Neuronal stem cell (in vitro differentiated cells): ENCODE data around the gene TOGARAM2. TPM values are rescaled to one million over a fixed set of nuclear protein-coding genes. Genes with fewer than 3 reads are reported as not detected.

Source experiments
- DNase-seq: peaks from one replicate; pipeline ENCODE4 v3.0.0-alpha.2; 2013; ENCODE audit warnings: low spot score
- H2AFZ ChIP-seq: one replicate; pipeline ENCODE4 v1.6.1; 2013; ENCODE audit warnings: mild to moderate bottlenecking, low read length, inconsistent platforms
- H2AK5ac ChIP-seq: 2 replicates; pipeline ENCODE4 v1.6.1; 2013; ENCODE audit warnings: low read depth, mild to moderate bottlenecking, inconsistent platforms, low read length, moderate library complexity, mixed read lengths
- H2BK120ac ChIP-seq: 2 replicates; pipeline ENCODE4 v1.6.1; 2013; ENCODE audit warnings: low read depth, mild to moderate bottlenecking, inconsistent platforms, low read length, moderate library complexity, mixed read lengths
- H2BK12ac ChIP-seq: one replicate; pipeline ENCODE4 v1.6.1; 2013; ENCODE audit warnings: low read length, inconsistent platforms
- H2BK15ac ChIP-seq: 2 replicates; pipeline ENCODE4 v1.6.1; 2013; ENCODE audit warnings: mild to moderate bottlenecking, low read length, inconsistent platforms, mixed read lengths
- H2BK5ac ChIP-seq: one replicate; pipeline ENCODE4 v1.6.1; 2013; ENCODE audit warnings: inconsistent platforms, mild to moderate bottlenecking, low read length, moderate library complexity
- H3K14ac ChIP-seq: one replicate; pipeline ENCODE4 v1.6.1; 2013; ENCODE audit warnings: low read length, inconsistent platforms
- H3K18ac ChIP-seq: 2 replicates; pipeline ENCODE4 v1.6.1; 2013; ENCODE audit warnings: low read length, inconsistent platforms
- H3K23ac ChIP-seq: 2 replicates; pipeline ENCODE4 v1.6.1; 2013; ENCODE audit warnings: low read depth, mild to moderate bottlenecking, mixed read lengths, low read length, inconsistent platforms; ENCODE audit not compliant: poor library complexity
- H3K27ac ChIP-seq: replicated peaks from 3 replicates; pipeline ENCODE4 v1.5.1; 2013; ENCODE audit warnings: low read length, inconsistent platforms
- H3K27me3 ChIP-seq, 3 experiments: 2 replicates each; pipeline ENCODE4 v1.6.1; 2013; ENCODE audit warnings: low read length in 3 of 3, mild to moderate bottlenecking in 2 of 3, inconsistent platforms in 1 of 3, low read depth in 1 of 3, mixed read lengths in 1 of 3, moderate library complexity in 1 of 3; ENCODE audit not compliant: control insufficient read depth in 3 of 3, insufficient read depth in 3 of 3
- H3K36me3 ChIP-seq, 2 donors: replicated peaks in 1 of 2; 2 replicates each; pipeline ENCODE4 v1.6.1; 2013; ENCODE audit warnings: low read length in 2 of 2; ENCODE audit not compliant: control insufficient read depth in 2 of 2, insufficient read depth in 2 of 2
- H3K4ac ChIP-seq: 2 replicates; pipeline ENCODE4 v1.6.1; 2013; ENCODE audit warnings: inconsistent platforms, mild to moderate bottlenecking, low read length, moderate library complexity
- H3K4me1 ChIP-seq, 2 donors: 1 replicate in 1 of 2; 2 replicates in 1 of 2; pipeline ENCODE4 v1.6.1; 2013; ENCODE audit warnings: low read length in 2 of 2, low read depth in 1 of 2; ENCODE audit not compliant: control insufficient read depth in 2 of 2, insufficient read depth in 1 of 2
- H3K4me2 ChIP-seq: one replicate; pipeline ENCODE4 v1.6.1; 2013; ENCODE audit warnings: mild to moderate bottlenecking, low read length, inconsistent platforms; ENCODE audit not compliant: insufficient read depth, poor library complexity, severe bottlenecking
- H3K4me3 ChIP-seq, 2 donors: 2 replicates each; pipeline ENCODE4 v1.5.1; 2013; ENCODE audit warnings: low read length in 2 of 2, mild to moderate bottlenecking in 2 of 2, inconsistent platforms in 1 of 2, moderate library complexity in 1 of 2
- H3K79me1 ChIP-seq: one replicate; pipeline ENCODE4 v1.6.1; 2013; ENCODE audit warnings: low read depth, mild to moderate bottlenecking, inconsistent platforms, low read length, moderate library complexity
- H3K9ac ChIP-seq: one replicate; pipeline ENCODE4 v1.6.1; 2013; ENCODE audit warnings: mild to moderate bottlenecking, low read depth, low read length, inconsistent platforms; ENCODE audit not compliant: poor library complexity
- H3K9me3 ChIP-seq, 2 donors: replicated peaks in 1 of 2; 2 replicates each; pipeline versions ENCODE3 to v1.6.1; 2013; ENCODE audit warnings: low read length in 2 of 2, mild to moderate bottlenecking in 2 of 2, inconsistent platforms in 1 of 2, low read depth in 1 of 2, mixed read lengths in 1 of 2, moderate library complexity in 1 of 2; ENCODE audit not compliant: control insufficient read depth in 2 of 2, insufficient read depth in 1 of 2
- H4K8ac ChIP-seq: one replicate; pipeline ENCODE4 v1.6.1; 2013; ENCODE audit warnings: low read depth, mild to moderate bottlenecking, inconsistent platforms, low read length, moderate library complexity
- H4K91ac ChIP-seq: one replicate; pipeline ENCODE4 v1.6.1; 2013; ENCODE audit warnings: low read length, low read depth, mild to moderate bottlenecking, inconsistent platforms; ENCODE audit not compliant: poor library complexity
- WGBS, 2 donors: extraction: QIAGEN DNeasy Blood & Tissue Kit; methylation state at CpG; one replicate each; pipeline ENCODE4 v1.1.7; 2013; ENCODE audit warnings: missing lambda C conversion rate in 2 of 2, mixed read lengths in 1 of 2; ENCODE audit not compliant: insufficient read length in 2 of 2, insufficient replicate concordance in 1 of 2; ENCODE audit errors: extremely low coverage in 2 of 2; 5-methylcytosine and 5-hydroxymethylcytosine counted together
- polyA plus RNA-seq, 2 experiments: library from polyadenylated mRNA; stranded (reverse); fragments of 200-250 nt; gene quantifications; one replicate each; pipeline ENCODE4 v1.2.3, GENCODE V29; 2013

TOGARAM2 gene
- polyA plus RNA-seq (2013, experiment 1 of 2): 0.06 TPM
- 0.06 TPM for polyA plus RNA-seq (2013, experiment 2 of 2)

- Histone ChIP-seq H3K79me1 (no peaks in the 10 kb centered on the region), H3K23ac (no peak within 1 kb of the TSS), H3K36me3 (no peaks in the 10 kb centered on the region), H3K14ac (no peak within 1 kb of the TSS), H3K4me3 (no peak within 1 kb of the TSS), H3K27ac (no peak within 1 kb of the TSS), H3K4me1 (peaks cover 12 to 19% of the 10 kb centered on the region in 2 donors), H3K9me3 (no peaks in the 10 kb centered on the region), H4K8ac (no peak within 1 kb of the TSS), H3K9ac (peak within 1 kb of the TSS; percentile 44), H2AFZ (peak within 1 kb of the TSS; percentile 38), H3K18ac (peak within 1 kb of the TSS; percentile 68), H2BK15ac (no peak within 1 kb of the TSS), H3K4me2 (no peak within 1 kb of the TSS), H2BK120ac (no peak within 1 kb of the TSS), H2BK12ac (peak within 1 kb of the TSS; percentile 18), H2BK5ac (peak within 1 kb of the TSS; percentile 4), H4K91ac (no peak within 1 kb of the TSS), H3K4ac (no peak within 1 kb of the TSS), H3K27me3 (peaks cover 0 to 14% (median 0%) of the 10 kb centered on the region in 3 experiments), H2AK5ac (peak within 1 kb of the TSS; percentile 27)
- no peak for DNase-seq
- no CpG with 5 or more reads among the region's 10 CpGs for WGBS, 2 donors
Observed at GRCh38 chr2:28981016-28981441, at the start of gene TOGARAM2. TSS of gene TOGARAM2 (plus strand) at chr2:28981298. CDS start at chr2:28994835, 13,537 bp downstream.

GRCh38 chr2:28934769-28935168 lies 46.3 kb upstream of the TOGARAM2 start:
- Histone ChIP-seq H2BK120ac (no peak overlapping the region), H2AFZ (no peak overlapping the region), H2AK5ac (no peak overlapping the region), H3K14ac (no peak overlapping the region), H2BK12ac (no peak overlapping the region), H3K18ac (no peak overlapping the region), H3K36me3 (peaks cover 5 to 100% of the 10 kb centered on the region in 2 donors), H3K79me1 (no peaks in the 10 kb centered on the region), H3K4me3 (no peak overlapping the region), H3K27me3 (no peaks in the 10 kb centered on the region), H4K8ac (no peak overlapping the region), H3K9me3 (no peaks in the 10 kb centered on the region), H3K9ac (no peak overlapping the region), H3K4me1 (no peaks in the 10 kb centered on the region), H3K4me2 (no peak overlapping the region), H3K23ac (no peak overlapping the region), H3K27ac (no peak overlapping the region), H4K91ac (no peak overlapping the region), H2BK5ac (no peak overlapping the region), H3K4ac (no peak overlapping the region), H2BK15ac (no peak overlapping the region)
- no peak for DNase-seq
- WGBS, 2 donors: no CpG with 5 or more reads among the region's 2 CpGs

- no peak overlapping the region for H2AFZ ChIP-seq
- H3K14ac ChIP-seq: no peak overlapping the region
- no peak overlapping the region for H3K23ac ChIP-seq
- H3K4ac ChIP-seq: no peak overlapping the region
- H3K4me1 ChIP-seq: no peaks in the 10 kb centered on the region
- H3K9me3 ChIP-seq: no peaks in the 10 kb centered on the region
- DNase-seq: no peak
- no peak overlapping the region for H3K27ac ChIP-seq
- no peak overlapping the region for H4K91ac ChIP-seq
- no peak overlapping the region for H4K8ac ChIP-seq
- H2BK5ac ChIP-seq: no peak overlapping the region
- WGBS, 2 donors: no CpG with 5 or more reads among the region's 3 CpGs
- no peak overlapping the region for H2BK120ac ChIP-seq
- peaks cover 24 to 95% of the 10 kb centered on the region in 2 donors for H3K36me3 ChIP-seq
- H3K4me2 ChIP-seq: no peak overlapping the region
- H2BK12ac ChIP-seq: no peak overlapping the region
- H2BK15ac ChIP-seq: no peak overlapping the region
- H3K9ac ChIP-seq: no peak overlapping the region
- no peak overlapping the region for H3K18ac ChIP-seq
- H3K4me3 ChIP-seq: no peak overlapping the region
- H2AK5ac ChIP-seq: no peak overlapping the region
- H3K27me3 ChIP-seq: no peaks in the 10 kb centered on the region
- H3K79me1 ChIP-seq: no peaks in the 10 kb centered on the region
Observed at GRCh38 chr2:28941008-28941407, 40.1 kb upstream of the TOGARAM2 start.

- H3K18ac ChIP-seq: no peak overlapping the region
- no peak for DNase-seq
- H3K27me3 ChIP-seq: no peaks in the 10 kb centered on the region
- H3K9me3 ChIP-seq: peaks cover 6 to 20% of the 10 kb centered on the region in 2 donors
- no peak overlapping the region for H2BK5ac ChIP-seq
- no peak overlapping the region for H3K23ac ChIP-seq
- H2AFZ ChIP-seq: no peak overlapping the region
- H2AK5ac ChIP-seq: no peak overlapping the region
- no peak overlapping the region for H3K4ac ChIP-seq
- H2BK120ac ChIP-seq: no peak overlapping the region
- H2BK12ac ChIP-seq: no peak overlapping the region
- H3K4me3 ChIP-seq: no peak overlapping the region
- H3K79me1 ChIP-seq: no peaks in the 10 kb centered on the region
- no peak overlapping the region for H3K9ac ChIP-seq
- no peak overlapping the region for H4K91ac ChIP-seq
- no peak overlapping the region for H4K8ac ChIP-seq
- H3K27ac ChIP-seq: no peak overlapping the region
- H3K4me2 ChIP-seq: no peak overlapping the region
- no peak overlapping the region for H3K14ac ChIP-seq
- no CpG with 5 or more reads among the region's 14 CpGs for WGBS, 2 donors
- H3K36me3 ChIP-seq: peaks cover 34 to 91% of the 10 kb centered on the region in 2 donors
- no peaks in the 10 kb centered on the region for H3K4me1 ChIP-seq
- no peak overlapping the region for H2BK15ac ChIP-seq
Observed at GRCh38 chr2:28944535-28945248, 36.4 kb upstream of the TOGARAM2 start.
